HS-5 (cell line): Measurements from ENCODE around the gene RBM10.

ENCODE experiments used
- DNase-seq: peaks from one replicate; pipeline ENCODE4 v3.0.0-alpha.2; 2012; ENCODE audit warnings: low read depth

RBM10 gene

DNA sequence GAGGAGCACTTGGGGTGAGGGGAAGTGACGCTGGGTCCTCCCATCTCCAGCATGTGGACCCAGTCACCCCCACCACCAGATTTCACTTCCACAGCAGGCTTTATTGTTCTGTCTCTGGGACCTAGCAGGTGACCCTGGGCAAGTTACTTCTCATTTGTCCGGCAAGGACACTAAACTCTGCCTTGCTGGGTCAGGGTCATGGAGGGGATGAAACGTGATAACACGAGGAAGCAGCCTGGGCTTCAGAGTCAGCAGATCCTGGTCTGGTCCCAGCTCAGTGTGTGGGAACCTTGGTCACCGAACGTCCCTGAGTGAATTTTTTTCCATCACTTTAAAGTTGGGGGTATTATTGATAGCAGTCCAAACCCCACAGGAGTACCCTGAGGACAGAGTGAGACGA is 52.5 kb downstream of the RBM10 start:
- no peak for DNase-seq

DNA sequence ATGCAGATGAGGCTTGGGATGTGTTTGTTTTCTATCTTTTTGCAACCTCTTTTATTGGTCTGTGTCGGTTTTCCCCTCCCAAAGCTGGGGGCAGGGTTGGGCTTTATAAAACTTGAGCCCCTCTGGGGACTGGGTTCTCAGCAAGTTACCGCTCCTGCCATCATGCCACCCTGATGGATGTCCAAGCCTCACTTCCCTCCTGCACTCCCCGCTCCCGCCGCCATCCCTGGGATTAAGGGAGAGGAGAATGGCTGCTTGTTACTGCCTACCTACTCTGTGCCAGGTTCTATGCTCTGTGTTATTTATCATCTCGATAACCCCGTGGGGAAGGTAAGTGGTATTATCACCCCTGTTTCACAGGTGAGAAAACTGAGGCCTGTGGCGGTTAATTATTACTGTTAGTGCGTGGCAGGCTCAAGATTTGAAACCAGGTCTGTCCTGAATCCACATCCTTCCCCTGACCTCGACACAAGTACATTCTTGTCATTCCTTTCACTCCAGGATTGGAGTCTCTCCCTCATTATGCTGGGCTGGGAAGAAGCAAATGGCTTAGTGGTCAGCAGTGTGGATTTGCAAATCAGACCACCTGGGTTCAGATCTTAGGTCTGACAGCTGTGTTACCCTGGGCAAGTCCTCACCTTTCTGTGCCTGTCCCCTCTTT is 53.1 kb downstream of the RBM10 start:
- no peak for DNase-seq

DNA sequence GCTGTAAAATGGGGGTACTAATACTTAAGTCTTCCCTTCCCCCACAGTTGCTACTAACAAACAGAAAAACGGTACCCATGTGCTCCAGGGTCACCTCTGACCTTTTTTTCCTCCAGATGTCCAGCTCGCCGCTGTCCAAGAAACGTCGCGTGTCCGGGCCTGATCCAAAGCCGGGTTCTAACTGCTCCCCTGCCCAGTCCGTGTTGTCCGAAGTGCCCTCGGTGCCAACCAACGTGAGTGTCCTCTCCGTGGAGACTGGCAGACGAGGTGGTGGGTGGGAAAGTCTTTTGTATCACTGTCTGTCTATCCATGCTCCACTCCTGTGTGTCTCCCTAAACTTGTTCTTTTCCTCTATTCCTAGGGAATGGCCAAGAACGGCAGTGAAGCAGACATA is 53.7 kb downstream of the RBM10 start:
- DNase-seq: no peak

DNA sequence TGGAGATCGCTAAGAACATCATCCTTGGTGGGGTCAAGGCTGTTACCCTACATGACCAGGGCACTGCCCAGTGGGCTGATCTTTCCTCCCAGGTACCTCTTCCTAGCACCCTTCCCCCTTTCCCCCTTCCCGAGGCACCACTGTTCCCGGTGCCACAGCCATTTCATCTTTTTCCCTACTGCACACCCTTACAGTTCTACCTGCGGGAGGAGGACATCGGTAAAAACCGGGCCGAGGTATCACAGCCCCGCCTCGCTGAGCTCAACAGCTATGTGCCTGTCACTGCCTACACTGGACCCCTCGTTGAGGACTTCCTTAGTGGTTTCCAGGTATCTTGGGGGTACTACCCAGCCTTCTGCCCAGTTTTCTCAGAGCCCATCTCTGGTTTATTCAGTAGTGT is 54.3 kb downstream of the RBM10 start:
- DNase-seq: no peak

DNA sequence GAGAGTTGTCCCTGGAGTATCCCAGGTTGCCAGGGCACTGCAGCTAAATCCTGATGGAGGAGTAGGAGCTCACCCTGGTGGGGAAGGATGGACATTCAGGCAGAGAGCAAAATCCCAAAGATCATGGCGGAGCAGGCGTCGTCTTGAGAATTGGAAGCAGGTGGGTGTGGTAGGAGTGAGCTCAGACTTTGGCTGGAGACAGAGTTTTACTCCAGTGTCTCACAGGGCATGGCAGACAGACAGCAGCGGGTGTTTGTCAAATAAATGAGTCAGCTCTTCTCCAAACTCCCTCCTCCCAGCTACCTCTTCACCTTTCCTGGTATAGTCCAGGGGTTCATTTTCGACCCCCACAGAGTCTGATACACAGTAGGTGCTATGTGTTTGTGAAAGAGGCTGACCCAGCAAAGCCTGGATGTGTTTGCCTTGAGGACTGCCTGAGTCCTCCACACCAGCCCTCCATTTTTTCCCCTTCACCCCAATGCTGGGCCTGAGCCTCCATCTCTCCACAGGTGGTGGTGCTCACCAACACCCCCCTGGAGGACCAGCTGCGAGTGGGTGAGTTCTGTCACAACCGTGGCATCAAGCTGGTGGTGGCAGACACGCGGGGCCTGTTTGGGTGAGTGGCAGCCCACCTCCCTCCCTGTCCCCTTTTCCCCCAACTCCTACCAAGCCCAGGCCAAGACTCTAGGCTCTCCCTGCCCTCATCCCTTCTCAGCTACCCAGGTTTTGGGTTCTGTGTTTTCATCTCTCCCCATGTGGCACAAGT is 55.5 kb downstream of the RBM10 start:
- no peak for DNase-seq

DNA sequence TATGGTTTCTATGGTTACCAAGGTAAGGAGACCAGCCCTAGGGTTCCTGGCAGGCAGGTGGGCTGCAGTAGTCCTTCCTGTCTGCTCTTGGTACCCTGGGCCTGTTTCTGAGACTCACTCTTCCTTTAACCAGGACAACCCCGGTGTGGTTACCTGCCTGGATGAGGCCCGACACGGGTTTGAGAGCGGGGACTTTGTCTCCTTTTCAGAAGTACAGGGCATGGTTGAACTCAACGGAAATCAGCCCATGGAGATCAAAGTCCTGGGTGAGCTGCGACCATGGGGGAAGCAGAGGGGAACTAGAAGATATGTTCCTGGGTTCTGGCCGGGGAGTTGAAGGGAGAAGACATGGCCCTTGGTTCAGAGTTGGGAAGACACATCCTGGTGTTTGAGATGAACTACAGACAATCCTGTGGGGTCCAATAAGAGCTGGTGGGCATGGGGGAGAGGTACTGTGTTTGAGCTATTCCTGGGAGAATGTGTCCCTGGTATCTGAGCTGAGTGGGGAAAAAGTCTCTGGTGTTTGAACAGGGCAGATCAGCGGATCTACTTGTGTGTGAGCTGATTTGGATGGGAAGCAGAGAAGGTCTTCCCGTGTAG is 56.4 kb downstream of the RBM10 start:
- no peak for DNase-seq

DNA sequence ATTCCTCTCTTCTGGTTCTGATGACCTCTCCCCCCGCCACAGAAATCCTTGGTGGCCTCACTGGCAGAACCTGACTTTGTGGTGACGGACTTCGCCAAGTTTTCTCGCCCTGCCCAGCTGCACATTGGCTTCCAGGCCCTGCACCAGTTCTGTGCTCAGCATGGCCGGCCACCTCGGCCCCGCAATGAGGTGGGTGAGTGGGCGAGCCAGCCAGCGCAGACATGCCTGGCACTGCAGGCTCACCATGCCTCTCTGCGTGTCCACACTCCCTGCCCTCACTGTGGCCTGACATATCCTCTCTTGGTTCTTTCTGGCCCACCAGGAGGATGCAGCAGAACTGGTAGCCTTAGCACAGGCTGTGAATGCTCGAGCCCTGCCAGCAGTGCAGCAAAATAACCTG is 57.3 kb downstream of the RBM10 start:
- DNase-seq: no peak

DNA sequence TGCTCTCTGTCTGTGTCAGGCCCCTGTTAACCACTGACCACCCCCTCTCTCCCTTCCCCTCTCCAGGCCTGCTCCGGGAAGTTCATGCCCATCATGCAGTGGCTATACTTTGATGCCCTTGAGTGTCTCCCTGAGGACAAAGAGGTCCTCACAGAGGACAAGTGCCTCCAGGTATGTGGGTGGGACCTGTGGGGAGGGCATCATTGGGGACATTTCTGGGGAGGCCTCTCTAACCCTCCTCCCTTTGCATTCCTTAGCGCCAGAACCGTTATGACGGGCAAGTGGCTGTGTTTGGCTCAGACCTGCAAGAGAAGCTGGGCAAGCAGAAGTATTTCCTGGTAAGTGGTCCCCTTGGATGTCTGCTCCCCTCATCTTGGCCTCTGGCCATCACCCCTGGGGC is 57.9 kb downstream of the RBM10 start:
- no peak for DNase-seq

DNA sequence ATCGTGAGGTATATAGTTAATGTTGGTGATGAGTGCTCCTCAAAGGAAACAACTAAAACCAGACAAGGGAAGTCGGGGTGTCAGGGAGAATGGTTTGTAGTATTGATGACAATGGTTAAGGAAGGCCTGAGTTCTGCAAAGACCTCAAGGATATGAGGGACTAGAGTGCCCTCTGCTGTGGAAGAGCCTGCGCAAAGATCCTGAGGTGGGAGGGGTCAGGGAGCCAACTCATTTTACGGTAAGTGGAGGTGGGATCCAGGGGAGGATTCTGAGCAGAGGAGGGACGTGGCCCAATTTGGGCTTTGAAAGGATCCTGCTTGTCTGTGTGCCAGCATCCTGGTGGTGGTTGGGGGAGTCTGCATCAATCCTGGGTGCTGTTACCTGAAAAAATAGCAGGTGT is 59.9 kb downstream of the RBM10 start:
- no peak for DNase-seq

DNA sequence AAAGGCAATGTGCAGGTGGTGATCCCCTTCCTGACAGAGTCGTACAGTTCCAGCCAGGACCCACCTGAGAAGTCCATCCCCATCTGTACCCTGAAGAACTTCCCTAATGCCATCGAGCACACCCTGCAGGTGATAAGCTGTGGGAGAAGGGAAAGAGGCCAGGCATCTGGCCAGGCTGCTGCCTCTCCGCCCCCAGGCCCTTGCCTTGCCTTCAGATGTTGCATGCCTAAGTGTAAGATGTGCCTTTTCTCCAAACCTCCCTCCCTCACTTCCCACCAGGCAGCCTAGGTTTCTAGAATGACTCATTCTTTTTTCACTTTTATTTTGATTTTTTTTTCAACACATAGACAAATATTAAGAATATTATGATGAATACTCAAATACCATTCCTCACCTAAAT is 61.3 kb downstream of the RBM10 start:
- DNase-seq: no peak

DNA sequence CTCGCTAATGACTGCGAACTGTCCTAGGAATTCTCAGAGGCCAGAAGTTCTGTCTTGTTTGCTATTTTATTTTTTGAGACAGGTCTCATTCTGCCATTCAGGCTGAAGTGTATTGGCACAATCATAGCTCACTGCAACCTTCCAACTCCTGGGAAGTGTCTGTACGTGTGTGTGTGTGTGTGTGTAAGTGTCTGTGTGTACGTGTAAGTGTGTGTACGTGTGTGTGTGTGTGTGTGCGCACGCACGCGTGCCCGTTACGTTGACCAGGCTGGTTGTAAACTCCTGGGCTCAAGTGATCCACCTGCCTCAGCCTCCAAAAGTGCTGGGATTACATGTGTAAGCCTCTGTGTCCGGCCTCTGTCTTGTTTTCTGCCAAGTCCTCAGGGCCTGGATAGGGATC is 63.1 kb downstream of the RBM10 start:
- no peak for DNase-seq

DNA sequence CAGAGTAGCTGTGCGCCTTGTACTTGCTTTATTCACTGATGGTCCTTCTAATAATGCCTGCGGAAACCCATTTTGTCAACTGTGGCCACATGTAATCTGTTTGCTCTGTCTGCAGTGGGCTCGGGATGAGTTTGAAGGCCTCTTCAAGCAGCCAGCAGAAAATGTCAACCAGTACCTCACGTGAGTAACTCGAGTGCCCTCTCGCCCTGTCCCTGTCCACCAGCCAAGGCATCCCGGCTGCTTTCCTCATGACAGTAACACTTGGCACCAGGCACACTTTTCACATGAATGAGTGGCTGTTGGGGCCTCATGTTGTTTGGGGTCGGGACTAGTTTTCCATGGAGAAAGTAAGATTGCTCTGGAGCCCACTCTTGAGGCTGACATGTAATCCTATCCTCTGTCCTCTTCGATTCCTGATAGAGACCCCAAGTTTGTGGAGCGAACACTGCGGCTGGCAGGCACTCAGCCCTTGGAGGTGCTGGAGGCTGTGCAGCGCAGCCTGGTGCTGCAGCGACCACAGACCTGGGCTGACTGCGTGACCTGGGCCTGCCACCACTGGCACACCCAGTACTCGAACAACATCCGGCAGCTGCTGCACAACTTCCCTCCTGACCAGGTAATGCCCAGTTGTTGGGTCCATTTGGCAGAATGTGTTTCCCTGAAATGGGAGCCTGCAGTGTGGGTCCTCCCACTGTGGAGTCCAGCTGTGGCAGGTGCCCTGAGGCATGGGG is 64.7 kb downstream of the RBM10 start:
- DNase-seq: no peak

DNA sequence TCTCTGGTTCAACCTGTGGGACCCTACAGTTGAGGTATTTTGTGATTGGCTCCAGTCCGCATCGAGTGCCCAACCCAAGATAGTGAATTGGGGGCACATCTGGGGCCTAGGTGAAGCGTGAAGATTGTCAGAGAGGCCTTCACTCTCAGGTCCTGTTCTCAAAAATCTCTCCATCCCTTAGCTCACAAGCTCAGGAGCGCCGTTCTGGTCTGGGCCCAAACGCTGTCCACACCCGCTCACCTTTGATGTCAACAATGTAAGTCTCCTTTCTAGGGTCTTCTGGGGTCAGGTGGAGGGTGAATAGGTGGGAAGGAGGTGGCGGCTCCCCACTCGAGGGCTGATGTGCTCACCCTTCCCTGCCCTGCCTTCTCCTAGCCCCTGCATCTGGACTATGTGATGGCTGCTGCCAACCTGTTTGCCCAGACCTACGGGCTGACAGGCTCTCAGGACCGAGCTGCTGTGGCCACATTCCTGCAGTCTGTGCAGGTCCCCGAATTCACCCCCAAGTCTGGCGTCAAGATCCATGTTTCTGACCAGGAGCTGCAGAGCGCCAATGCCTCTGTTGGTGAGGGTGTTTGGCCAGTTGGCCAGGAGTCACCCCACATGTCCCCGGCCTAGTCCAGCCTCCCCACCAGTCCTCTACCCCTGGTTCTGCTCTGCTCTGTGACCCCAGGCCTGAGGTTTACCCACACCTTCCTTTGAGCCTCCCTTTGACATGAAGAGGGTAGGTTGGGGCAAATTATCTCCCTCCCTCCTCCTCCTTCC is 65.8 kb downstream of the RBM10 start:
- no peak for DNase-seq

DNA sequence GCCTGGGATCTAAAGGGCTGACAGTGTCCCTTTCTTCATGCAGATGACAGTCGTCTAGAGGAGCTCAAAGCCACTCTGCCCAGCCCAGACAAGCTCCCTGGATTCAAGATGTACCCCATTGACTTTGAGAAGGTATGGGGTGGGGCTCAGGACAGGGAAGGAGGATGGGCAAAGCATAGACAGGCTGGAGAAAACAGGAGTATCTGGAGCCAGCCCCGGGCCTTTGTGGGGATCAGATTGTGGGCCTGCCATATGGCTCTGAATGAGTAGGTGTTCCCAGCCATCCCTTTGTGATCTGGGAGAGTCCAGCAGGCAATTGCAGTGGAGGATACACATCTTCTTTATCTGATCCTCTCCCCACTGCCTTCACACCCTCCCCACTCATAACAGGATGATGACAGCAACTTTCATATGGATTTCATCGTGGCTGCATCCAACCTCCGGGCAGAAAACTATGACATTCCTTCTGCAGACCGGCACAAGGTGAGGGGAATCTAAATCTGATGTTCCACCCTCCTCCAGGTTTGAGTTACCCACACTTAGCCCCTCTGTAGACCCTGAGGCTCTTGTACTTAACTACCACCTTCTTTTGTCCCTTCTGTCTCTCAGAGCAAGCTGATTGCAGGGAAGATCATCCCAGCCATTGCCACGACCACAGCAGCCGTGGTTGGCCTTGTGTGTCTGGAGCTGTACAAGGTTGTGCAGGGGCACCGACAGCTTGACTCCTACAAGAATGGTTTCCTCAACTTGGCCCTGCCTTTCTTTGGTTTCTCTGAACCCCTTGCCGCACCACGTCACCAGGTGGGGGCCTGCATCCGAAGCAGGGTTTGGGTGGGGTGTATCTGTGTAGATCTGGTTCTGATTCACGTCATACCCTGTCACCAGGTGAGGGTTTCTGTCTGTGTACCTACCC is 67.6 kb downstream of the RBM10 start:
- DNase-seq: no peak

DNA sequence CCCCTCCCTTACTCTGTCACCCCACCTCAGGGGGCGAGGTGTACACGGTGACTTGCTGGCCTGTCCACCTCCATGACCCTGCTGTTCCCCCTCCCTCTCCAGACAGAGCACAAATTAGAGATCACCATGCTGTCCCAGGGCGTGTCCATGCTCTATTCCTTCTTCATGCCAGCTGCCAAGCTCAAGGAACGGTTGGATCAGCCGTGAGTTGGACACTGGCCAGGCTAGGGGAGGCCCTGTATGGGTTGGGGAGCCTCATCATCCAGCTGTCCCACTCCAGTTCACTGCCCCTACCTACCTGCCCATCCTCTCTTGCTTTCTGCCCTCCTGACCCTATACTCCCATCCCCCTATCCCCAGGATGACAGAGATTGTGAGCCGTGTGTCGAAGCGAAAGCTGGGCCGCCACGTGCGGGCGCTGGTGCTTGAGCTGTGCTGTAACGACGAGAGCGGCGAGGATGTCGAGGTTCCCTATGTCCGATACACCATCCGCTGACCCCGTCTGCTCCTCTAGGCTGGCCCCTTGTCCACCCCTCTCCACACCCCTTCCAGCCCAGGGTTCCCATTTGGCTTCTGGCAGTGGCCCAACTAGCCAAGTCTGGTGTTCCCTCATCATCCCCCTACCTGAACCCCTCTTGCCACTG is 69.5 kb downstream of the RBM10 start:
- no peak for DNase-seq

DNA sequence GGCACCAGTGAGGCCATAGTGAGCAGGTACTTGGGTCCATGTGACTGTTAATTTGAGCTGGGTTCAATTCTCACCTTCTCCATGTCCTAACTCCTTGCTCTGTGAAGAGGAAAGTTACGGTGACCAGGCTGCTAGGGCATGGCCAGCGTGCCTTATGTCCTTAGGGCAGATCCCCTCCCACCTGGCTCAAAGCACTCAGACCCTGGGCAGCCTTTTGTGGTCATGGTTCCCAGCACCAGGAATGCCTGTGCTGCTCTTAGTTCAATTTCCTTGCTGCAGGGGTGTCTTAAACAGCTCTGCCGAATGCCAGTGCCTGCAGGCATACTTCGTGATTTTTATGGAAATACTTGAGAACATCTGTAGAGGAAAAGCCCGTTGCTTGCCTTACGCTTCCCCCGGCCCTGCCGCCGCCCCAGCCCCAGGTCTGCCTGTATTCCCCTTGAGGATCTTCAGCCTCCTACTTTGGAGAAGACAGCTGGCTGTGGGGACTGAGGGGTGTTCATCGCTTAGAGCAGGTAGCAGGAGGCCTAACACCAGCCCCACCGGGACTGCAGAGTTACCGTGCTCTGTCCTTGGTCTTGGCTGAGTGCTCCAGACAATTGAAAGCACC is 70.4 kb downstream of the RBM10 start:
- DNase-seq: no peak

DNA sequence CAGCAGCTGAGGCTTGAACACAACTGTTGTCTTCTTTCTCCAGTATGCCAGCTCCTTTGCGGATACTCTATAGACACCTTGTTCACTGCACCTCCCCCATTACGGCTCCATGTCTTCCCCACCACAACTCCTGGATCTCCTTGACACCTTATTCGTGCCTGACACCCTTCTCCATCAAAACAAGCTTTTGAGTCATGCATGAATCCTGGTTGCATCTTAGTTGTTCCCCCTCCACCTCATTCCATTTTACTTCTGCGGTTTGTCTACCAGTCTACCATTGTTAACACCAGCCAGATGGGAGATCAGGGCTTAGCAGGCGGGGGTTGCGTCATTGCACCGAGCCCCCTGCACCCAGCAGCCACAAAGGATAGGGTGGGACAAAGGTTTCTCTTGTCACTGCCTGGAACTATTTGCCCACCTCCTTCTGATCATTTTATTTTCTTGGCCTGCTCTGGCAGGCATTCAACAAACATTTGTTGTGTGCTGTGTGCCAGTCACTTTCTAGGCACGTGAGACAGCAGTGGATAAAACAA is 71.4 kb downstream of the RBM10 start:
- DNase-seq: no peak

DNA sequence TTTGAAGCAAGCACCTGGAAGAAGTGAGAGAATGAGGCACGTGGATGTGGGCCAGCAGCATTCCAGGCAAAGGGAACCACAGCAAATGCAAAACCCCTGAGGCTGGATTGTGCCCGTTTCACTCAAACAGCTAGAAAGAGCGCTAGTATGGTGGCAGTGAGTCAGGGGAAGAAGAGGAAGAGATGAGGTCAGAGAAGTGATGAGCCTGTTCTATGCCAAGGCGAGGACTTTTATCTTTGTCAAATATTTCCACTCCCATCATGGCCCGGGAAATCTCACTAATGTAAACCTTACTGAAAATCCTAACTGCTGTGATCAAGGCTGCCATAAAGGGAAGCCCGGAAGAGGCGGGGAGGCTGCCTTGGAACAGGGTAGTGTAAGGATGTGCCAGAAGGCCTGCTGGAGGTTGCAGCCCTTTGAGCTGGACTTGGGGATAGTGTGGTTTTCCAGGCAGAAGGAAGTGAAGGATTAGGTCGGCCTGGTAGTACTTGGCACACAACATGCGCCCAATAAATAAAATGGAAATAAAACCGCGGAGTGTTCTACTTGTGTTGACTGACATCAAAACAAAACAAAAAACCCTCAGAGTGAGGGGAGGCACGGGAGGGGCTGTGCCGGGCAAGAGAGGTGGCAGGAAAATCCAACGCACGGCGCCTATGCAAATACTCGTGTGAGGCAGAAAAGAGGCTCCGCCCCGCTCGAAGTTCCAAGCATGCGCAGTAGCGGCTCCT is 72.3 kb downstream of the RBM10 start:
- peak; percentile 20 for DNase-seq

DNA sequence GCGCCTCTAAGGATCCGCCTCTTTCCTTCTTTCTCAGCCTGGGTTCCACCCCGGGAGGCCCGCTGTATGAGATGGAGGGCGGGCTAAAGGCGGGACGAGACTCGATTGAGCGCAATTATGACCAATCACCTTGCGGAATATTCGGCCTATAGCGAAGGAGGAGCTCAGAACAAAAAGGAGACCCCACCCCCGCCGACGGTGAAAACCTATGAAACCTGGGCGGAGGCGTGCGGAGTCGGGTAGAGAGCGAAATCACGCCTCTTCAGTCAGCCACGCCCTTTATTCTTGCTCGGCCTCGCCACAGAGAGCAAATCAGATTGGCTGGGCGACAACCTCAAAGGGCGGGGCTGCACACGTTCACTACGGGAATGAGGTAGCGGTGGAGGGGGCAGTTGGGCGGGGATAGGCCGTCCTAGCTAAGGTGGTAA is 72.8 kb downstream of the RBM10 start:
- peak; percentile 91 for DNase-seq
